ENCODE results near the gene UCMA.

Gene UCMA

GRCh38 chr10:13231190-13231589, 3.0 kb downstream of the UCMA start:
- Histone ChIP-seq H3K4me3 (ENCODE audit: low read depth, low read length) (no peak overlapping the region), H3K36me3 (replicated peaks) (no peaks in the 10 kb centered on the region), H3K27me3 (replicated peaks) (peaks cover 3% of the 10 kb centered on the region), H3K27ac (no peak overlapping the region)
- no peak for TF ChIP-seq CTCF (IDR thresholded peaks at IDR 0.05; ENCODE audit: low read depth, low read length, missing control alignments)
- DNase-seq, result no peak
- in situ Hi-C loops (cut with HindIII; ENCODE audit: low pct_ligation_motif_present, low sequenced_read_pairs), result no loop called here

GRCh38 chr10:13227031-13227430, 7.1 kb downstream of the UCMA start:
- Histone ChIP-seq H3K36me3 (replicated peaks) (no peaks in the 10 kb centered on the region), H3K27me3 (replicated peaks) (peaks cover 3% of the 10 kb centered on the region), H3K4me3 (ENCODE audit: low read depth, low read length) (no peak overlapping the region), H3K27ac (no peak overlapping the region)
- TF ChIP-seq CTCF (IDR thresholded peaks at IDR 0.05; ENCODE audit: low read depth, low read length, missing control alignments), result no peak
- in situ Hi-C loops (cut with HindIII; ENCODE audit: low pct_ligation_motif_present, low sequenced_read_pairs), result no loop called here
- DNase-seq, result no peak

- no peaks in the 10 kb centered on the region for H3K36me3 ChIP-seq (replicated peaks)
- in situ Hi-C loops (cut with HindIII; ENCODE audit: low pct_ligation_motif_present, low sequenced_read_pairs), result no loop called here
- H3K27ac ChIP-seq, result no peak overlapping the region
- DNase-seq, result no peak
- H3K27me3 ChIP-seq (replicated peaks), result no peaks in the 10 kb centered on the region
- no peak for TF ChIP-seq CTCF (IDR thresholded peaks at IDR 0.05; ENCODE audit: low read depth, low read length, missing control alignments)
- H3K4me3 ChIP-seq (ENCODE audit: low read depth, low read length), result no peak overlapping the region
Observed at GRCh38 chr10:13225601-13226000, 8.6 kb downstream of the UCMA start.

- no peak for DNase-seq
- in situ Hi-C loops (cut with HindIII; ENCODE audit: low pct_ligation_motif_present, low sequenced_read_pairs), result no loop called here
- no peak overlapping the region for H3K4me3 ChIP-seq (ENCODE audit: low read depth, low read length)
- no peaks in the 10 kb centered on the region for H3K27me3 ChIP-seq (replicated peaks)
- H3K36me3 ChIP-seq (replicated peaks), result no peaks in the 10 kb centered on the region
- no peak for TF ChIP-seq CTCF (IDR thresholded peaks at IDR 0.05; ENCODE audit: low read depth, low read length, missing control alignments)
- no peak overlapping the region for H3K27ac ChIP-seq
Observed at GRCh38 chr10:13224210-13224995, 9.8 kb downstream of the UCMA start.

GRCh38 chr10:13223241-13223640, 10.9 kb downstream of the UCMA start:
- in situ Hi-C loops (cut with HindIII; ENCODE audit: low pct_ligation_motif_present, low sequenced_read_pairs), result no loop called here
- Histone ChIP-seq H3K27ac (no peak overlapping the region), H3K27me3 (replicated peaks) (no peaks in the 10 kb centered on the region), H3K36me3 (replicated peaks) (no peaks in the 10 kb centered on the region), H3K4me3 (ENCODE audit: low read depth, low read length) (no peak overlapping the region)
- TF ChIP-seq CTCF (IDR thresholded peaks at IDR 0.05; ENCODE audit: low read depth, low read length, missing control alignments), result no peak
- no peak for DNase-seq

GRCh38 chr10:13222566-13222965, 11.6 kb downstream of the UCMA start:
- Histone ChIP-seq H3K36me3 (replicated peaks) (no peaks in the 10 kb centered on the region), H3K27ac (no peak overlapping the region), H3K4me3 (ENCODE audit: low read depth, low read length) (no peak overlapping the region), H3K27me3 (replicated peaks) (no peaks in the 10 kb centered on the region)
- TF ChIP-seq CTCF (IDR thresholded peaks at IDR 0.05; ENCODE audit: low read depth, low read length, missing control alignments), result no peak
- in situ Hi-C loops (cut with HindIII; ENCODE audit: low pct_ligation_motif_present, low sequenced_read_pairs), result no loop called here
- DNase-seq, result no peak
